HCT116 (cell line): Measurements from ENCODE around the gene MED14. TPM values are rescaled to one million over a fixed set of nuclear protein-coding genes. Genes with fewer than 3 reads are reported as not detected.

Experiments used
- ATAC-seq: fragments of 200-7000 bp; cut with Tn5 transposase; 2 replicates; pipeline ENCODE4 v1.9.1; 2020; ENCODE audit warnings: mild to moderate bottlenecking, moderate library complexity
- BruUV-seq: library from RNA; stranded (reverse); fragments of 400-500 nt; replicated peaks from 2 replicates; lab custom pipeline; 2021; lab: Mats Ljungman, UMichigan
- CTCF ChIA-PET: fragments of 300-600 bp; sonication (Branson Sonifier 250); formaldehyde crosslinking; loops from one replicate; lab custom pipeline; 2021; ENCODE audit warnings: antibody characterized with exemption; lab: Charles Lee
- POLR2A ChIA-PET: fragments of 300-600, 350-600 bp; sonication (Branson Sonifier 250); formaldehyde crosslinking; loops from one replicate; lab custom pipeline; 2021; ENCODE audit warnings: antibody characterized with exemption; lab: Charles Lee
- RAD21 ChIA-PET, 2 experiments: fragments of 300-600 bp; sonication (Branson Sonifier 250); formaldehyde crosslinking; loops; one replicate each; lab custom pipeline; 2023; ENCODE audit warnings: low total read pairs in 2 of 2; ENCODE audit not compliant: uncharacterized antibody in 2 of 2, unreplicated experiment in 2 of 2, low non-redundant PET in 1 of 2; lab: Charles Lee
- DNase-seq: peaks from one replicate; pipeline ENCODE4 v3.0.0-alpha.2; 2010; ENCODE audit warnings: low read depth, low spot score
- H2AFZ ChIP-seq: fragments of 200-600 bp; shearing (Covaris generic), sonication (generic); 2 replicates; pipeline ENCODE4 v1.6.1; 2017; ENCODE audit warnings: low read depth, mixed run types, mixed read lengths, antibody characterized with exemption, low read length; ENCODE audit not compliant: poor library complexity, severe bottlenecking
- H3K27ac ChIP-seq: 2 replicates; pipeline ENCODE4 v1.5.1; 2012; ENCODE audit warnings: low read depth, low read length
- H3K27me3 ChIP-seq: fragments of 200-600 bp; sonication (generic); 2 replicates; pipeline ENCODE4 v1.6.1; 2016; ENCODE audit warnings: mixed run types, low read length, mixed read lengths; ENCODE audit not compliant: insufficient read depth
- H3K36me3 ChIP-seq, 2 experiments: fragments of 200-500 bp in 1 of 2; fragments of 200-600 bp in 1 of 2; sonication (Bioruptor generic) in 1 of 2; sonication (generic) in 1 of 2; 2 replicates each; pipeline versions ENCODE4 v1.5.1 to v1.6.1; 2014 to 2016; ENCODE audit warnings: low read length in 2 of 2, inconsistent platforms in 1 of 2, mixed read lengths in 1 of 2, mixed run types in 1 of 2; ENCODE audit not compliant: insufficient read depth in 2 of 2, control insufficient read depth in 1 of 2
- H3K4me1 ChIP-seq, 2 experiments: fragments of 200-600 bp in 1 of 2; sonication (generic) in 1 of 2; 2 replicates each; pipeline versions ENCODE4 v1.5.1 to v1.6.1; 2012 to 2017; ENCODE audit warnings: low read length in 2 of 2, inconsistent platforms in 1 of 2, mild to moderate bottlenecking in 1 of 2, mixed read lengths in 1 of 2, mixed run types in 1 of 2, moderate library complexity in 1 of 2; ENCODE audit not compliant: insufficient read depth in 2 of 2, control insufficient read depth in 1 of 2
- H3K4me2 ChIP-seq: fragments of 200-600 bp; sonication (generic); 2 replicates; pipeline ENCODE4 v1.6.1; 2017; ENCODE audit warnings: mixed run types, low read length, mixed read lengths
- H3K4me3 ChIP-seq, 2 experiments: fragments of 200-600 bp in 1 of 2; sonication (generic) in 1 of 2; replicated peaks in 1 of 2; 2 replicates each; pipeline ENCODE4 v1.5.1; 2011 to 2016; ENCODE audit warnings: low read length in 2 of 2, control low read depth in 1 of 2, low read depth in 1 of 2, mild to moderate bottlenecking in 1 of 2, mixed read lengths in 1 of 2, mixed run types in 1 of 2
- H3K79me2 ChIP-seq: fragments of 200-600 bp; sonication (generic); 2 replicates; pipeline ENCODE4 v1.6.1; 2017; ENCODE audit warnings: mild to moderate bottlenecking, mixed run types, low read length, moderate library complexity, mixed read lengths; ENCODE audit not compliant: insufficient read depth
- H3K9ac ChIP-seq: fragments of 200-600 bp; sonication (generic); 2 replicates; pipeline ENCODE4 v1.6.1; 2016; ENCODE audit warnings: low read length, mixed read lengths
- H3K9me2 ChIP-seq: fragments of 200-600 bp; sonication (generic), shearing (Covaris generic); 2 replicates; pipeline ENCODE4 v1.6.1; 2017; ENCODE audit warnings: mixed run types, mild to moderate bottlenecking, moderate library complexity; ENCODE audit not compliant: insufficient read depth
- H3K9me3 ChIP-seq, 2 experiments: fragments of 200-500 bp in 1 of 2; fragments of 200-600 bp in 1 of 2; sonication (Bioruptor generic) in 1 of 2; sonication (generic) in 1 of 2; 2 replicates each; pipeline ENCODE4 v1.6.1; 2014 to 2017; ENCODE audit warnings: low read length in 2 of 2, mixed read lengths in 2 of 2, inconsistent platforms in 1 of 2, low read depth in 1 of 2, mild to moderate bottlenecking in 1 of 2, mixed run types in 1 of 2, moderate library complexity in 1 of 2; ENCODE audit not compliant: control insufficient read depth in 1 of 2, insufficient read depth in 1 of 2
- H4K20me1 ChIP-seq: fragments of 200-600 bp; sonication (generic), shearing (Covaris generic); 2 replicates; pipeline ENCODE4 v1.6.1; 2017; ENCODE audit warnings: mixed run types, mild to moderate bottlenecking, moderate library complexity; ENCODE audit not compliant: insufficient read depth
- CBX3 ChIP-seq: IDR thresholded peaks from 2 replicates; pipeline ENCODE4 v1.6.1; 2012; ENCODE audit warnings: low read depth
- CEBPB ChIP-seq: IDR thresholded peaks from 2 replicates; pipeline ENCODE4 v1.6.1; 2012; ENCODE audit warnings: low read depth
- EGR1 ChIP-seq: IDR thresholded peaks from 2 replicates; pipeline ENCODE4 v1.6.1; 2012; ENCODE audit warnings: low read depth
- EZH2 ChIP-seq: fragments of 200-600 bp; sonication (generic); IDR thresholded peaks from 2 replicates; pipeline ENCODE4 v1.6.1; 2017; ENCODE audit warnings: antibody characterized with exemption, mixed run types
- EZH2phosphoT487 ChIP-seq: fragments of 200-600 bp; IDR thresholded peaks from 2 replicates; pipeline ENCODE4 v1.6.1; 2018; ENCODE audit warnings: antibody characterized with exemption, borderline replicate concordance
- JUND ChIP-seq: IDR thresholded peaks from 2 replicates; pipeline ENCODE4 v1.6.1; 2012
- POLR2A ChIP-seq: IDR thresholded peaks from 2 replicates; pipeline ENCODE4 v1.7.0; 2011; ENCODE audit warnings: borderline replicate concordance; ENCODE audit not compliant: insufficient read depth, insufficient read length; ENCODE audit errors: extremely low read depth
- POLR2AphosphoS5 ChIP-seq: IDR thresholded peaks from 2 replicates; pipeline ENCODE4 v1.6.1; 2011; ENCODE audit warnings: mild to moderate bottlenecking, low read depth, low read length, moderate library complexity
- SIN3A ChIP-seq: IDR thresholded peaks from 2 replicates; pipeline ENCODE4 v1.6.1; 2012; ENCODE audit warnings: low read depth
- SP1 ChIP-seq: IDR thresholded peaks from 2 replicates; pipeline ENCODE4 v1.6.1; 2012; ENCODE audit warnings: low read depth
- SRF ChIP-seq: IDR thresholded peaks from 2 replicates; pipeline ENCODE4 v1.6.1; 2012; ENCODE audit warnings: low read depth
- TCF7L2 ChIP-seq: IDR thresholded peaks from 2 replicates; pipeline ENCODE4 v1.7.0; 2011; ENCODE audit warnings: borderline replicate concordance, inconsistent platforms; ENCODE audit not compliant: insufficient read depth, insufficient read length; ENCODE audit errors: extremely low read depth
- YY1 ChIP-seq: IDR thresholded peaks from 2 replicates; pipeline ENCODE4 v1.6.1; 2011; ENCODE audit warnings: low read length, low read depth, moderate library complexity, mild to moderate bottlenecking; ENCODE audit not compliant: insufficient replicate concordance; ENCODE audit errors: extremely low read depth
- ZFX ChIP-seq: fragments of 450-650 bp; IDR thresholded peaks from 2 replicates; pipeline ENCODE4 v1.6.1; 2017
- intact Hi-C: fragments of 100-400 bp; cut with micrococcal nuclease; formaldehyde crosslinking; loops from 2 replicates; pipeline ENCODE4 v1.10.0; 2022
- total RNA-seq: library from RNA; stranded (reverse); gene quantifications from one replicate; pipeline ENCODE4 v1.2.1, GENCODE V29; 2021; ENCODE audit not compliant: unreplicated experiment
- TF ChIP-seq, protein P1 (sequence below): IDR thresholded peaks from 2 replicates; pipeline ENCODE4 v1.6.1; 2012
- TF ChIP-seq, protein P2 (sequence below): IDR thresholded peaks from 2 replicates; pipeline ENCODE4 v1.6.1; 2011; ENCODE audit warnings: mild to moderate bottlenecking, low read length, moderate library complexity; ENCODE audit not compliant: insufficient replicate concordance; ENCODE audit errors: extremely low read depth
- TF ChIP-seq, protein P3 (sequence below), 3 experiments: fragments of 200-600 bp in 1 of 3; sonication (generic) in 1 of 3; IDR thresholded peaks in 2 of 3; conservative IDR thresholded peaks in 1 of 3; 2 replicates each; pipeline ENCODE4 v1.5.1; 2012 to 2017; ENCODE audit warnings: low read depth in 2 of 3, low read length in 2 of 3, antibody characterized with exemption in 1 of 3, borderline replicate concordance in 1 of 3, control low read depth in 1 of 3, mild to moderate bottlenecking in 1 of 3, mixed read lengths in 1 of 3, mixed run types in 1 of 3, moderate library complexity in 1 of 3; ENCODE audit not compliant: insufficient read depth in 1 of 3
- TF ChIP-seq, protein P4 (sequence below): IDR thresholded peaks from 2 replicates; pipeline ENCODE4 v1.6.1; 2012

MED14 gene
- total RNA-seq, 1 experiment from 2014 or later: 51.8 TPM

DNA sequence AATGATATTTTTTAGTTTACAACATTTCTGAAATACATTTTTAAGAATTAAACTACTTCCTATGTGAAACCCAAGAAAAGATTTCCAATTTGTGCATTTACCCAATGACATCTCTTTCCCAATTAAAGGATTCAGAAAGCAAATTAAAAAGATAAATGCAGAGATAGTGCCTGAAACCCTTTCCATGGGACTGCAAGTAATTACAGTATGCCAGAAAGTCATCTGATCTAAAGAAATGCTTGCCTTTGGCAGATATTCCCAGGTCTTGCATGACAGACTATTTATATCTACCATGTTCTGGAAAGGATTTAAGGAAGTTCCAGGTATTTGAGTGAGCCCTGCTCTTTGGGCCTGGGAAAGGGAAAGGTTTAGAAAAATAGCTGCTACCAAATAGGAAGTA lies 46.4 kb downstream of the MED14 start:
- Histone ChIP-seq H2AFZ (no peak overlapping the region), H3K9me3 (no peaks in the 10 kb centered on the region), H4K20me1 (no peaks in the 10 kb centered on the region; the same call in 1 of the 2 replicates), H3K27ac (no peak overlapping the region), H3K79me2 (no peaks in the 10 kb centered on the region), H3K4me3 (no peak overlapping the region), H3K9me2 (no peaks in the 10 kb centered on the region), H3K36me3 (peaks cover 0 to 5% of the 10 kb centered on the region in 2 experiments; a peak in 2 of 4 replicates), H3K9ac (no peak overlapping the region), H3K4me2 (no peak overlapping the region), H3K27me3 (no peaks in the 10 kb centered on the region), H3K4me1 (no peaks in the 10 kb centered on the region)
- TF ChIP-seq POLR2AphosphoS5: no peak
- TF ChIP-seq, protein P1, sequence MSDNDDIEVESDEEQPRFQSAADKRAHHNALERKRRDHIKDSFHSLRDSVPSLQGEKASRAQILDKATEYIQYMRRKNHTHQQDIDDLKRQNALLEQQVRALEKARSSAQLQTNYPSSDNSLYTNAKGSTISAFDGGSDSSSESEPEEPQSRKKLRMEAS: no peak
- no peak for TF ChIP-seq TCF7L2
- no peak for TF ChIP-seq ZFX
- no peak for TF ChIP-seq YY1
- TF ChIP-seq POLR2A: no peak
- no peak for TF ChIP-seq EGR1
- TF ChIP-seq SIN3A: no peak
- TF ChIP-seq SRF: no peak
- TF ChIP-seq CBX3: no peak
- TF ChIP-seq EZH2phosphoT487: no peak
- TF ChIP-seq, protein P2, sequence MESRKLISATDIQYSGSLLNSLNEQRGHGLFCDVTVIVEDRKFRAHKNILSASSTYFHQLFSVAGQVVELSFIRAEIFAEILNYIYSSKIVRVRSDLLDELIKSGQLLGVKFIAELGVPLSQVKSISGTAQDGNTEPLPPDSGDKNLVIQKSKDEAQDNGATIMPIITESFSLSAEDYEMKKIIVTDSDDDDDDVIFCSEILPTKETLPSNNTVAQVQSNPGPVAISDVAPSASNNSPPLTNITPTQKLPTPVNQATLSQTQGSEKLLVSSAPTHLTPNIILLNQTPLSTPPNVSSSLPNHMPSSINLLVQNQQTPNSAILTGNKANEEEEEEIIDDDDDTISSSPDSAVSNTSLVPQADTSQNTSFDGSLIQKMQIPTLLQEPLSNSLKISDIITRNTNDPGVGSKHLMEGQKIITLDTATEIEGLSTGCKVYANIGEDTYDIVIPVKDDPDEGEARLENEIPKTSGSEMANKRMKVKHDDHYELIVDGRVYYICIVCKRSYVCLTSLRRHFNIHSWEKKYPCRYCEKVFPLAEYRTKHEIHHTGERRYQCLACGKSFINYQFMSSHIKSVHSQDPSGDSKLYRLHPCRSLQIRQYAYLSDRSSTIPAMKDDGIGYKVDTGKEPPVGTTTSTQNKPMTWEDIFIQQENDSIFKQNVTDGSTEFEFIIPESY: no peak
- no peak for TF ChIP-seq CEBPB
- TF ChIP-seq, protein P3, sequence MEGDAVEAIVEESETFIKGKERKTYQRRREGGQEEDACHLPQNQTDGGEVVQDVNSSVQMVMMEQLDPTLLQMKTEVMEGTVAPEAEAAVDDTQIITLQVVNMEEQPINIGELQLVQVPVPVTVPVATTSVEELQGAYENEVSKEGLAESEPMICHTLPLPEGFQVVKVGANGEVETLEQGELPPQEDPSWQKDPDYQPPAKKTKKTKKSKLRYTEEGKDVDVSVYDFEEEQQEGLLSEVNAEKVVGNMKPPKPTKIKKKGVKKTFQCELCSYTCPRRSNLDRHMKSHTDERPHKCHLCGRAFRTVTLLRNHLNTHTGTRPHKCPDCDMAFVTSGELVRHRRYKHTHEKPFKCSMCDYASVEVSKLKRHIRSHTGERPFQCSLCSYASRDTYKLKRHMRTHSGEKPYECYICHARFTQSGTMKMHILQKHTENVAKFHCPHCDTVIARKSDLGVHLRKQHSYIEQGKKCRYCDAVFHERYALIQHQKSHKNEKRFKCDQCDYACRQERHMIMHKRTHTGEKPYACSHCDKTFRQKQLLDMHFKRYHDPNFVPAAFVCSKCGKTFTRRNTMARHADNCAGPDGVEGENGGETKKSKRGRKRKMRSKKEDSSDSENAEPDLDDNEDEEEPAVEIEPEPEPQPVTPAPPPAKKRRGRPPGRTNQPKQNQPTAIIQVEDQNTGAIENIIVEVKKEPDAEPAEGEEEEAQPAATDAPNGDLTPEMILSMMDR (IDR thresholded peaks at IDR 0.05 in 2 of 3, conservative IDR thresholded peaks at IDR 0.05 in 1 of 3; ENCODE audit: borderline replicate concordance in 1 of 3, insufficient read depth in 1 of 3, low read depth in 2 of 3, low read length in 2 of 3): no peak
- TF ChIP-seq SP1: no peak
- TF ChIP-seq JUND: no peak
- TF ChIP-seq EZH2: no peak
- TF ChIP-seq, protein P4, sequence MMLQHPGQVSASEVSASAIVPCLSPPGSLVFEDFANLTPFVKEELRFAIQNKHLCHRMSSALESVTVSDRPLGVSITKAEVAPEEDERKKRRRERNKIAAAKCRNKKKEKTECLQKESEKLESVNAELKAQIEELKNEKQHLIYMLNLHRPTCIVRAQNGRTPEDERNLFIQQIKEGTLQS: no peak
- ChIA-PET RAD21 (no interaction called here), POLR2A (no interaction called here), CTCF (no interaction called here)
- no TSS peak for BruUV-seq
- ATAC-seq (no peak), DNase-seq (no peak)
- intact Hi-C loops: no loop called here
